ENCODE results near the gene ZSWIM1.

The ZSWIM1 gene

DNA sequence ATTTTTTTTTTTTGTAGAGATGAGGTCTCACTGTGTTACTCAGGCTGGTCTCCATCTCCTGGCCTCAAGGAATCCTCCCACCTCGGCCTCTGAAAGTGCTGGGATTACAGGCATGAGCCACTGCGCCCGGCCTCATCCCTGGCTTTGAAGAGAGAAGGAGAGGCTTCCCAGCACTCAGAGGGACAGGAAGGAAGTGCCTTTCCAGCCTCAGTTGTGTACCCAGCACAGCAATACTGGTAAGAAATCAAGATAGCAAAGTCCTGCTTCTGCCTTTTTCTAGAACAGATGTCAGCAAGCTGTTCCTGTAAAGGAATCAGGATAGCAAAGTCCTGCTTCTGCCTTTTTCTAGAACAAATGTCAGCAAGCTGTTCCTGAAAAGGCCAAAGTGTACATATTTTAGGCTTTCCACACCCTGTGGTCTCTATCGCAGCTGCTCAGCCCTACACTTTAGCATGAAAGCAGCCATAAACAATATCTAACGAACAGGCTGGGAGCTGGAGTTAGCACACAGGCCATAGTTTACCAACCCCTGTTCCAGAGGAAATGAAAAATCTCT, 37.2 kb downstream of the ZSWIM1 start:
- Histone ChIP-seq H3K4me3 (ENCODE audit: low read length) (no peak overlapping the region), H3K79me1 (ENCODE audit: low read length) (no peaks in the 10 kb centered on the region), H4K8ac (ENCODE audit: low read depth, low read length) (no peak overlapping the region), H3K4ac (ENCODE audit: low read depth, low read length) (no peak overlapping the region), H2AK5ac (ENCODE audit: low read length) (no peak overlapping the region), H3K79me2 (ENCODE audit: control insufficient read depth, insufficient read depth, low read length) (no peaks in the 10 kb centered on the region), H3K36me3 (ENCODE audit: control insufficient read depth, insufficient read depth, low read length) (no peaks in the 10 kb centered on the region), H3K4me2 (ENCODE audit: low read length) (no peak overlapping the region), H3K18ac (ENCODE audit: low read length) (no peak overlapping the region), H2BK120ac (ENCODE audit: low read depth, low read length) (no peak overlapping the region), H3K27me3 (ENCODE audit: insufficient read depth, low read length, poor library complexity) (no peaks in the 10 kb centered on the region), H3K23ac (ENCODE audit: low read length) (no peak overlapping the region), H3K27ac (ENCODE audit: low read depth, low read length) (no peak overlapping the region), H3K4me1 (ENCODE audit: control insufficient read depth, low read depth, low read length) (no peaks in the 10 kb centered on the region), H3K56ac (ENCODE audit: low read length) (no peak overlapping the region), H2BK5ac (ENCODE audit: low read length) (no peak overlapping the region), H3K9ac (ENCODE audit: low read length) (no peak overlapping the region), H4K5ac (ENCODE audit: low read length) (no peak overlapping the region), H2BK15ac (replicated peaks; ENCODE audit: low read depth) (no peak overlapping the region)
- no peak for DNase-seq
- no CpG with 5 or more reads among the region's 5 CpGs for WGBS (ENCODE audit: extremely low coverage, insufficient coverage, low lambda C conversion rate)

DNA sequence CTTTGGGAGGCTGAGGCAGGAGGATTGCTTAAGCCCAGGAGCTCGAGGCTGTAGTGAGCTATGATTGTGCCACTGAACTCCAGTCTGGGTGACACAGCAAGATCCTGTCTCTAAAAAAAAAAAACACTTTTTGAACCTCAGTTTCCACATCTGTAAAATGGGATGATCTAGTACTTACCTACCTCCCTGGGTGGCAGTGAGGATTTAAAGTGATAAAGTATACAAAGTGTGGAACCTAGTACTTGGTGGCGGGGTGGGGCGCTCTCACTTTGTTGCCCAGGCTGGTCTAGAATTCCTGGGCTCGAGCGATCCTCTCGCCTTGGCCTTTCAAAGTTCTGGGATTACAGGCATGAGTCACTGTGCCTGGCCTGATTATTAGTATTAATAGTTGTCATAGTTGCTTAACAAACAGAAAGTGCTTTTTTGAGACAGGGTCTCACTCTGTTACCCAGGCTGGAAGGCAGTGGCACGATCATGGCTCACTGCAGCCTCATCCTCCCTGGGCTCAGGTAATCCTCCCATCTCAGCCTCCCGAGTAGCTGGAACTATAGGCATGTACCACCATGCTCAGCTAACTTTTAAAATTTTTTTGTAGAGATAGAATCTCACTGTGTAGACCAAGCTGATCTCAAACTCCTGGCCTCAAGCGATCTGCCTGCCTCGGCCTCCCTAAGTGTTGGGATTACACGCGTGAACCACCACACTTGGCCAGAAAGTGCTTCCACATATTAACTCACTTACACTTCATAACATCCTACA, 37.9 kb downstream of the ZSWIM1 start:
- Histone ChIP-seq H3K4me3 (ENCODE audit: low read length) (no peak overlapping the region), H3K4me2 (ENCODE audit: low read length) (no peak overlapping the region), H4K8ac (ENCODE audit: low read depth, low read length) (no peak overlapping the region), H3K27ac (ENCODE audit: low read depth, low read length) (no peak overlapping the region), H3K4ac (ENCODE audit: low read depth, low read length) (no peak overlapping the region), H3K79me2 (ENCODE audit: control insufficient read depth, insufficient read depth, low read length) (no peaks in the 10 kb centered on the region), H3K18ac (ENCODE audit: low read length) (no peak overlapping the region), H3K9ac (ENCODE audit: low read length) (no peak overlapping the region), H3K36me3 (ENCODE audit: control insufficient read depth, insufficient read depth, low read length) (no peaks in the 10 kb centered on the region), H3K27me3 (ENCODE audit: insufficient read depth, low read length, poor library complexity) (no peaks in the 10 kb centered on the region), H2BK15ac (replicated peaks; ENCODE audit: low read depth) (no peak overlapping the region), H3K4me1 (ENCODE audit: control insufficient read depth, low read depth, low read length) (no peaks in the 10 kb centered on the region), H2BK120ac (ENCODE audit: low read depth, low read length) (no peak overlapping the region), H3K56ac (ENCODE audit: low read length) (no peak overlapping the region), H2BK5ac (ENCODE audit: low read length) (no peak overlapping the region), H3K79me1 (ENCODE audit: low read length) (no peaks in the 10 kb centered on the region), H3K23ac (ENCODE audit: low read length) (no peak overlapping the region), H2AK5ac (ENCODE audit: low read length) (no peak overlapping the region), H4K5ac (ENCODE audit: low read length) (no peak overlapping the region)
- no peak for DNase-seq
- WGBS (ENCODE audit: extremely low coverage, insufficient coverage, low lambda C conversion rate): no CpG with 5 or more reads among the region's 12 CpGs

DNA sequence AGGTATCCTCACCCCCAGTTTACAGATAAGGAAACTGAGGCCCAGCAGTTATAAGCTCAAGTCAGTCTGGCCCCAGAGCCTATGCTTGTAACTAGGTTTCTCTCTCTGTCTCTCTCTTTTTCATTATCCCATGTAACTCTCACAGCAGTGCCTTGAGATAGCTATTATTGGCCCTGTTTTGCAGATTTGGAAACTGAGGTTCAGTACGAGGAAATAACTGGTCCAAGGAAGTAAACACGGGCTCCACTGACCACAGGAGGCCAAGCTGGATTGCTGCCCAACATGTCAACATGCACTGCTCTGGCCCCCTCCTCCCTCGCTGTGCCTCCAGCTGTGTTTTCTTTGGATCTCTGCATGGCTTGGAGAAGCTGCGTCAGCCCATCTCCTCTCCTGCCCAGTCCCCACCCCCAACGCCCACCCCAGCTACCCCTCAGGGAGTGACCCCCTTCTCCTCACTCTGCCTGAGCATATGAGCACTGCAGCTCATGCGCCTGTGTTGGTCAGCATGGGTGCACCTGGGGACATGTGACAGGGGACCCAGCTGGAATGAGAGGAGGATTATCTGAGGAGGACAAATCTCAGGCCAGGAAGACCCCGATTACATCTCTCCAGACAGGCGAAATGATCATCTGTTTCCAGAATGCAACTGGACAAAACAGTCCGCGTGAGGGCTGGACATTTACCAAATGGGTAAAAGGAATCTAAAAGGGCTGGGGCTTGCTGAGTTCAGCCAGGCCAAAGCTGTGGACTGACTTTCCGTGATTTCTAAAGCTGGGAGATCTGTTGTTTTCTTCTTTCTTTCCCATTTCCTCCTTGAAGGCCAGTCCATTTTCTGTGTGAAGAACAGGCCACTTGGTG, 38.7 kb downstream of the ZSWIM1 start:
- H3K4me3 ChIP-seq (ENCODE audit: low read length): no peak overlapping the region
- WGBS (ENCODE audit: extremely low coverage, insufficient coverage, low lambda C conversion rate): no CpG with 5 or more reads among the region's 11 CpGs
- DNase-seq: no peak

DNA sequence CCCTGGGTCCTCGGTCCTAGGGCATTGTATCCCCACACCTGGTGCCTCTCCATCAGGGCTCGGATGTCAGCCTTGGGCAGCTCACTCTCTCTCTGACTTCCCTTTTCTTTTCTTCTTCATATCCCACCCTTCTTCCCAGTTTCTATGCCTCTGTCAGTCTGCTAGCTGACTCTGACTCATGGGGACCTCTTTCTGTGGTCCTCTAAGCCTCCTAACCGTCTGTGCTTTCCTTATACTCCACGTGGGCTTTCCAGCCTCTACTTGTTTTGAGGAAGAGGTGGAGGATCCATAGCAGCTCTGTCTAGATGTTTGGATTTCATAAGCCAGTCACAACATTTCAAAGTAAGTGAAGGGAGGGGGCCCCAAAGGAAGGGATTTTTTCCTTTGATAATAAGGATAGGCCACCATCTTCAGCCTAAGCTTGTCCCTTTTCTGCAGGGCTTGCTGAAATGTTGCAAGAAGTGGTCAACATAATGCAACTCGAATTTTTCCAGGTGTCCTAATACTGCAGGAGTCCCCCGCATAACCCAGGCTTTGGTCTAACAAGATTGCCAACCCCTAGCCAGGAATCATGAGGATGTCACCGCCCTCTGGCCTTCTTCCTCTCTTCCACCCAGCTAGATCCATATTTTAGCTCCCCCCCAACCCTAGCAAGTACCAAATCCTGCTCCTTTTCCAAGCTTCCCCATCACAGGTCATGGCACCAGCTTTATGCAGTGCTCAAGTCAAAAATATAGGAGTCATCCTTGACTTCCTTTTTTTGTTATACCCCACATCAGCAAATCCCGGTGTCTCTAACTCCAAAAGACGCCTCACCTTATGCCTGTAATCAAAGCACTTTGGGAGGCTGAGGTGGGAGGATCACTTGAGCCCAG, 39.7 kb downstream of the ZSWIM1 start:
- Histone ChIP-seq H3K79me1 (ENCODE audit: low read length) (no peaks in the 10 kb centered on the region), H2BK15ac (replicated peaks; ENCODE audit: low read depth) (no peak overlapping the region), H3K4me2 (ENCODE audit: low read length) (no peak overlapping the region), H3K4ac (ENCODE audit: low read depth, low read length) (no peak overlapping the region), H3K9ac (ENCODE audit: low read length) (no peak overlapping the region), H4K8ac (ENCODE audit: low read depth, low read length) (no peak overlapping the region), H2BK5ac (ENCODE audit: low read length) (no peak overlapping the region), H3K27ac (ENCODE audit: low read depth, low read length) (no peak overlapping the region), H3K4me3 (ENCODE audit: low read length) (no peak overlapping the region), H3K4me1 (ENCODE audit: control insufficient read depth, low read depth, low read length) (no peaks in the 10 kb centered on the region), H2AK5ac (ENCODE audit: low read length) (no peak overlapping the region), H3K23ac (ENCODE audit: low read length) (no peak overlapping the region), H2BK120ac (ENCODE audit: low read depth, low read length) (no peak overlapping the region), H3K79me2 (ENCODE audit: control insufficient read depth, insufficient read depth, low read length) (no peaks in the 10 kb centered on the region), H3K36me3 (ENCODE audit: control insufficient read depth, insufficient read depth, low read length) (no peaks in the 10 kb centered on the region), H3K27me3 (ENCODE audit: insufficient read depth, low read length, poor library complexity) (no peaks in the 10 kb centered on the region), H3K56ac (ENCODE audit: low read length) (no peak overlapping the region), H4K5ac (ENCODE audit: low read length) (no peak overlapping the region), H3K18ac (ENCODE audit: low read length) (no peak overlapping the region)
- DNase-seq: no peak
- no CpG with 5 or more reads among the region's 9 CpGs for WGBS (ENCODE audit: extremely low coverage, insufficient coverage, low lambda C conversion rate)

More for the DNA sequence above, 38.7 kb downstream of the ZSWIM1 start:
- Histone ChIP-seq H2BK120ac (ENCODE audit: low read depth, low read length) (no peak overlapping the region), H3K18ac (ENCODE audit: low read length) (no peak overlapping the region), H3K36me3 (ENCODE audit: control insufficient read depth, insufficient read depth, low read length) (no peaks in the 10 kb centered on the region), H2AK5ac (ENCODE audit: low read length) (no peak overlapping the region), H3K23ac (ENCODE audit: low read length) (no peak overlapping the region), H4K8ac (ENCODE audit: low read depth, low read length) (no peak overlapping the region), H3K9ac (ENCODE audit: low read length) (no peak overlapping the region), H3K27me3 (ENCODE audit: insufficient read depth, low read length, poor library complexity) (no peaks in the 10 kb centered on the region), H3K4ac (ENCODE audit: low read depth, low read length) (no peak overlapping the region), H4K5ac (ENCODE audit: low read length) (no peak overlapping the region), H3K56ac (ENCODE audit: low read length) (no peak overlapping the region), H2BK15ac (replicated peaks; ENCODE audit: low read depth) (no peak overlapping the region), H3K4me2 (ENCODE audit: low read length) (no peak overlapping the region), H3K79me2 (ENCODE audit: control insufficient read depth, insufficient read depth, low read length) (no peaks in the 10 kb centered on the region), H2BK5ac (ENCODE audit: low read length) (no peak overlapping the region), H3K4me1 (ENCODE audit: control insufficient read depth, low read depth, low read length) (no peaks in the 10 kb centered on the region), H3K79me1 (ENCODE audit: low read length) (no peaks in the 10 kb centered on the region), H3K27ac (ENCODE audit: low read depth, low read length) (no peak overlapping the region)

DNA sequence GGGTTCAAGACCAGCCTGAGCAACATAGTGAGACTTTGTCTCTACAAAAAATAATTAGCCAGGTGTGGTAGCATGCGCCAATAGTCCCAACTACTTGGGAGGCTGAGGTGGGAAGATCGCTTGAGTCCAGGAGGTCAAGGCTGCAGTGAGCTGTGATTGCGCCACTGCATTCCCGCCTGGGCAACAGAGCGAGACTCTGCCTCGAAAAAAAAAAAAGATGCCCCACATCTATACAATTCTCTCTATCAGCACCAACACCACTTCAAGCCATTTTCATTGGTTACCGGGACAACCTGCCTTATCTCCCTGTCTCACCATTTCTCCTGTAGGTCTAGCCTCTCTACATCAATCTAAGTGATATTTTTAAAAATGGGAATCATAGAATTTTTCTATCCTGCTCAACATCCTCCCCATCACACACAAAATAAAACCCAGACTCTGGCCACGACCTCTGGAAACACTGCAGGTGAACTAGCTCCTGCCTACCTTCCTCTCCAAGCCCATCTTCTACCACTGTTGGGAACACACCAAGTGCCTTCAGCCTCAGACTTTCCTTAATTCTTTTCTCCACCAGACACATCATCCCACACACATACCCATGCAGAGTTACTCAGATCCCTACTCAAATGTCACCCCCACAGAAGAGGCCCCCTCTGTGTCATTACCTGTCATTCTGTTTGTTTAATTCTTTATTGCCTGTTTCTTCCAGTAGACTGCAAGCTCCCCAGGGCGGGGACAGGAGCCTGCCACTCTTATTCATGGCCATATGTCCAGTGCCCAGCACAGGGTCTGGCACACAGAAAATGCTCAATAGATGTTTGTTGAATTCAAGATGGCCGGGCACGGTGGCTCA, 40.5 kb downstream of the ZSWIM1 start:
- Histone ChIP-seq H3K27me3 (ENCODE audit: insufficient read depth, low read length, poor library complexity) (no peaks in the 10 kb centered on the region), H3K4me1 (ENCODE audit: control insufficient read depth, low read depth, low read length) (no peaks in the 10 kb centered on the region), H3K79me2 (ENCODE audit: control insufficient read depth, insufficient read depth, low read length) (no peaks in the 10 kb centered on the region), H3K4me2 (ENCODE audit: low read length) (no peak overlapping the region), H3K4me3 (ENCODE audit: low read length) (no peak overlapping the region), H3K79me1 (ENCODE audit: low read length) (no peaks in the 10 kb centered on the region), H2AK5ac (ENCODE audit: low read length) (no peak overlapping the region), H3K23ac (ENCODE audit: low read length) (no peak overlapping the region), H3K9ac (ENCODE audit: low read length) (no peak overlapping the region), H3K56ac (ENCODE audit: low read length) (no peak overlapping the region), H3K18ac (ENCODE audit: low read length) (no peak overlapping the region), H4K5ac (ENCODE audit: low read length) (no peak overlapping the region), H4K8ac (ENCODE audit: low read depth, low read length) (no peak overlapping the region), H2BK5ac (ENCODE audit: low read length) (no peak overlapping the region), H2BK120ac (ENCODE audit: low read depth, low read length) (no peak overlapping the region), H3K27ac (ENCODE audit: low read depth, low read length) (no peak overlapping the region), H2BK15ac (replicated peaks; ENCODE audit: low read depth) (no peak overlapping the region), H3K4ac (ENCODE audit: low read depth, low read length) (no peak overlapping the region), H3K36me3 (ENCODE audit: control insufficient read depth, insufficient read depth, low read length) (no peaks in the 10 kb centered on the region)
- no peak for DNase-seq
- no CpG with 5 or more reads among the region's 11 CpGs for WGBS (ENCODE audit: extremely low coverage, insufficient coverage, low lambda C conversion rate)
